ENCODE data around the gene FNBP1. TPM values are rescaled to one million over a fixed set of nuclear protein-coding genes. Genes with fewer than 3 reads are reported as not detected.

FNBP1 gene
- polyA plus RNA-seq, 1 of the 3 experiments (the other 2 are of a cell fraction): 11.0 TPM

DNA sequence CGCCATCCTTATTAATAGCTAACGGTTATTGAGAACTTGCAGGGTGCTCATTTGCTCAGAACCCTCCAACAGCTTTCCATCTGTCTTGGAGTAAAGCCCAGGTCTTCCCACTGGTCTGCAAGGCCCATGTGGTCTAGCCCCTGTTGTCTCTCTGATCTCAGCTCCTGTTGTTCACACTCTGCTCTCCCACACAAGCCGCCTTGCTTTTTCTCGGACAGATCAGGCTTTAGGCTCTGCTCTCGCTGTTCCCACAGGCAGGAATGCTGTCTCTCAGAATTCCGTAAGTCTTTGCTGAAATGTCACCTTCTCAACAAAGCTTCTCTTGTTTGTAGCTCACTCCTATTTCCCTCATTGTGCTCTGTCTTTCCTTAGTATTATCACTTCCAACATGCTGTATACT is 45.1 kb upstream of the FNBP1 start:
- CTCF ChIA-PET: interaction anchor here (0.9 to 1.4 kb wide), 3 partner anchors 13 to 340 kb away, joined by 4 read pairs; no protein-coding TSS in a partner anchor
- H4K20me1 ChIP-seq (ENCODE audit: insufficient read depth): no peaks in the 10 kb centered on the region
- WGBS (ENCODE audit: low lambda C conversion rate): 98% methylated on average over 6 of the region's 6 CpGs
- H3K4me2 ChIP-seq: no peak overlapping the region
- no peak for DNase-seq
- no peak overlapping the region for H3K27ac ChIP-seq (ENCODE audit: low read depth in 2 of 2, low read length in 1 of 2)
- no peak overlapping the region for H2AFZ ChIP-seq (ENCODE audit: low read depth)
- POLR2A ChIA-PET: no interaction called here
- TF ChIP-seq ELF1 (IDR thresholded peaks at IDR 0.05) (no peak), USF2 (IDR thresholded peaks at IDR 0.05; ENCODE audit: borderline replicate concordance, low read depth, low read length) (no peak), GABPA (IDR thresholded peaks at IDR 0.05; ENCODE audit: low read depth) (no peak)
- peaks cover 35 to 47% of the 10 kb centered on the region in 2 experiments for H3K36me3 ChIP-seq (replicated peaks in 1 of 2; ENCODE audit: control insufficient read depth in 1 of 2, insufficient read depth in 2 of 2, low read length in 1 of 2)
- H3K9ac ChIP-seq: no peak overlapping the region
- H3F3A ChIP-seq (replicated peaks; ENCODE audit: insufficient read depth): no peaks in the 10 kb centered on the region
- H3K4me3 ChIP-seq (ENCODE audit: low read depth in 2 of 2, low read length in 1 of 2): no peak overlapping the region
- H3K9me2 ChIP-seq: no peaks in the 10 kb centered on the region
- H3K9me3 ChIP-seq: no peaks in the 10 kb centered on the region
- no peaks in the 10 kb centered on the region for H3K27me3 ChIP-seq (ENCODE audit: insufficient read depth)
- no peaks in the 10 kb centered on the region for H3K79me2 ChIP-seq (ENCODE audit: insufficient read depth)
- no peaks in the 10 kb centered on the region for H3K4me1 ChIP-seq (ENCODE audit: control insufficient read depth in 1 of 2, insufficient read depth in 2 of 2, low read depth in 1 of 2, low read length in 1 of 2)

DNA sequence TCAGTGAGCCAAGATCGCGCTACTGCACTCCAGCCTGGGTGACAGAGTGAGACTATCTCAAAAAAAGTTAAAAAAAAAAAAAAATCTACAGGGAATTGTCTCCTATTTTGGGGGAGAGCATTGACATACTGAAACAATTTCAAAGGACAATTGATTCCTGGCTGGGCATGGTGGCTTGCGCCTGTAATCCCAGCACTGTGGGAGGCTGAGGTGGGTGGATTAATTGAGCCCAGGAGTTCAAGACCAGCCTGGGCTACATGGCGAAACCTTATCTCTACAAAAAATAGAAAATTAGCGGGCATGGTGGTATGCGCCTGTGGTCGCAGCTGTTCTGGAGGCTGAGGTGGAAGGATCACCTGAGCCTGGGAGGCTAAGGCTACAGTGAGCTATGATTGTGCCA is 41.3 kb upstream of the FNBP1 start:
- no peak overlapping the region for H3K27ac ChIP-seq (ENCODE audit: low read depth in 2 of 2, low read length in 1 of 2)
- H3K4me3 ChIP-seq (ENCODE audit: low read depth in 2 of 2, low read length in 1 of 2): no peak overlapping the region
- no peaks in the 10 kb centered on the region for H3K4me1 ChIP-seq (ENCODE audit: control insufficient read depth in 1 of 2, insufficient read depth in 2 of 2, low read depth in 1 of 2, low read length in 1 of 2)
- ChIA-PET POLR2A (no interaction called here), CTCF (no interaction called here)
- H2AFZ ChIP-seq (ENCODE audit: low read depth): no peak overlapping the region
- 99% methylated on average over 7 of the region's 7 CpGs for WGBS (ENCODE audit: low lambda C conversion rate)
- peaks cover 38 to 42% of the 10 kb centered on the region in 2 experiments for H3K36me3 ChIP-seq (replicated peaks in 1 of 2; ENCODE audit: control insufficient read depth in 1 of 2, insufficient read depth in 2 of 2, low read length in 1 of 2)
- no peaks in the 10 kb centered on the region for H3K27me3 ChIP-seq (ENCODE audit: insufficient read depth)
- H3F3A ChIP-seq (replicated peaks; ENCODE audit: insufficient read depth): no peaks in the 10 kb centered on the region
- H3K9me2 ChIP-seq: no peaks in the 10 kb centered on the region
- no peak for DNase-seq
- H3K9ac ChIP-seq: no peak overlapping the region
- no peaks in the 10 kb centered on the region for H4K20me1 ChIP-seq (ENCODE audit: insufficient read depth)
- TF ChIP-seq TAF1 (IDR thresholded peaks at IDR 0.05; ENCODE audit: borderline replicate concordance, low read depth, low read length): no peak
- TF ChIP-seq RCOR1 (IDR thresholded peaks at IDR 0.05; ENCODE audit: low read length): no peak
- no peak for TF ChIP-seq PBX3 (IDR thresholded peaks at IDR 0.05)
- no peak for TF ChIP-seq EP300 (IDR thresholded peaks at IDR 0.05; ENCODE audit: borderline replicate concordance in 1 of 2, low read depth in 1 of 2, low read length in 1 of 2)
- TF ChIP-seq JUND (IDR thresholded peaks at IDR 0.05): no peak
- TF ChIP-seq RFX5 (IDR thresholded peaks at IDR 0.05; ENCODE audit: low read length): no peak
- H3K9me3 ChIP-seq: no peaks in the 10 kb centered on the region
- no peaks in the 10 kb centered on the region for H3K79me2 ChIP-seq (ENCODE audit: insufficient read depth)
- H3K4me2 ChIP-seq: no peak overlapping the region

- H3K4me1 ChIP-seq (ENCODE audit: control insufficient read depth in 1 of 2, insufficient read depth in 2 of 2, low read depth in 1 of 2, low read length in 1 of 2): no peaks in the 10 kb centered on the region
- WGBS (ENCODE audit: low lambda C conversion rate): 97% methylated on average over 3 of the region's 3 CpGs
- H2AFZ ChIP-seq (ENCODE audit: low read depth): no peak overlapping the region
- TF ChIP-seq USF2 (IDR thresholded peaks at IDR 0.05; ENCODE audit: borderline replicate concordance, low read depth, low read length) (no peak), CHD2 (IDR thresholded peaks at IDR 0.05; ENCODE audit: low read length, partially characterized antibody) (no peak), MXI1 (IDR thresholded peaks at IDR 0.05; ENCODE audit: low read depth, low read length) (no peak), NRF1 (IDR thresholded peaks at IDR 0.05; ENCODE audit: low read depth, low read length) (no peak), FOXJ3 (CRISPR knock-in tag; IDR thresholded peaks at IDR 0.05) (no peak), FOXM1 (IDR thresholded peaks at IDR 0.05; ENCODE audit: low read depth) (no peak), RCOR1 (IDR thresholded peaks at IDR 0.05; ENCODE audit: low read length) (no peak)
- H3K9ac ChIP-seq: no peak overlapping the region
- peaks cover 37 to 39% of the 10 kb centered on the region in 2 experiments for H3K36me3 ChIP-seq (replicated peaks in 1 of 2; ENCODE audit: control insufficient read depth in 1 of 2, insufficient read depth in 2 of 2, low read length in 1 of 2)
- peaks cover 14% of the 10 kb centered on the region; the same call in 1 of the 2 replicates for H4K20me1 ChIP-seq (ENCODE audit: insufficient read depth)
- ChIA-PET POLR2A (interaction anchor here (0.6 kb wide), 1 partner anchor 142 kb away, joined by 3 read pairs; no protein-coding TSS in a partner anchor), CTCF (interaction anchor here (1.0 kb wide), 1 partner anchor 193 kb away, joined by 4 read pairs; no protein-coding TSS in a partner anchor)
- no peaks in the 10 kb centered on the region for H3K27me3 ChIP-seq (ENCODE audit: insufficient read depth)
- peaks cover 24% of the 10 kb centered on the region; the same call in 1 of the 2 replicates for H3K79me2 ChIP-seq (ENCODE audit: insufficient read depth)
- no peak for DNase-seq
- no peaks in the 10 kb centered on the region for H3K9me3 ChIP-seq
- no peaks in the 10 kb centered on the region for H3K9me2 ChIP-seq
- no peak overlapping the region for H3K4me2 ChIP-seq
- H3F3A ChIP-seq (replicated peaks; ENCODE audit: insufficient read depth): no peaks in the 10 kb centered on the region
- no peak overlapping the region for H3K4me3 ChIP-seq (ENCODE audit: low read depth in 2 of 2, low read length in 1 of 2)
- no peak overlapping the region for H3K27ac ChIP-seq (ENCODE audit: low read depth in 2 of 2, low read length in 1 of 2)
Observed at GRCh38 chr9:130078547-130078946, 35.6 kb upstream of the FNBP1 start.
